ENCODE results near the gene FGF5.
"Not testable (repeated sequence)": the region's sequence is repeated elsewhere in the genome, so short reads cannot be mapped to it uniquely, and the experiment has no call there.

The FGF5 gene

GRCh38 chr4:80271801-80272200, 5.3 kb downstream of the FGF5 start:
- in situ Hi-C loops (cut with MboI; ENCODE audit: low sequenced_read_pairs, unreplicated experiment): no loop called here
- no peak for TF ChIP-seq CTCF (IDR thresholded peaks at IDR 0.05; ENCODE audit: borderline replicate concordance, control extremely low read depth, extremely low read depth, insufficient read depth, missing control alignments)
- no peak for DNase-seq (ENCODE audit: low spot score)

GRCh38 chr4:80276931-80277330, 10.5 kb downstream of the FGF5 start:
- in situ Hi-C loops (cut with MboI; ENCODE audit: low sequenced_read_pairs, unreplicated experiment): no loop called here
- TF ChIP-seq CTCF (IDR thresholded peaks at IDR 0.05; ENCODE audit: borderline replicate concordance, control extremely low read depth, extremely low read depth, insufficient read depth, missing control alignments): no peak
- DNase-seq (ENCODE audit: low spot score): no peak

GRCh38 chr4:80279751-80280150, 13.3 kb downstream of the FGF5 start:
- TF ChIP-seq CTCF (IDR thresholded peaks at IDR 0.05; ENCODE audit: borderline replicate concordance, control extremely low read depth, extremely low read depth, insufficient read depth, missing control alignments): no peak
- DNase-seq (ENCODE audit: low spot score): no peak
- in situ Hi-C loops (cut with MboI; ENCODE audit: low sequenced_read_pairs, unreplicated experiment): no loop called here

- DNase-seq (ENCODE audit: low spot score): no peak
- no peak for TF ChIP-seq CTCF (IDR thresholded peaks at IDR 0.05; ENCODE audit: borderline replicate concordance, control extremely low read depth, extremely low read depth, insufficient read depth, missing control alignments)
- in situ Hi-C loops (cut with MboI; ENCODE audit: low sequenced_read_pairs, unreplicated experiment): no loop called here
Measured at GRCh38 chr4:80286451-80286850, 20.0 kb downstream of the FGF5 start.

GRCh38 chr4:80290665-80291064, 24.2 kb downstream of the FGF5 start:
- in situ Hi-C loops (cut with MboI; ENCODE audit: low sequenced_read_pairs, unreplicated experiment); DNase-seq (ENCODE audit: low spot score): not testable (repeated sequence)

GRCh38 chr4:80294206-80294605, 27.7 kb downstream of the FGF5 start:
- TF ChIP-seq CTCF (IDR thresholded peaks at IDR 0.05; ENCODE audit: borderline replicate concordance, control extremely low read depth, extremely low read depth, insufficient read depth, missing control alignments): no peak
- no peak for DNase-seq (ENCODE audit: low spot score)
- in situ Hi-C loops (cut with MboI; ENCODE audit: low sequenced_read_pairs, unreplicated experiment): no loop called here

- TF ChIP-seq CTCF (IDR thresholded peaks at IDR 0.05; ENCODE audit: borderline replicate concordance, control extremely low read depth, extremely low read depth, insufficient read depth, missing control alignments): no peak
- in situ Hi-C loops (cut with MboI; ENCODE audit: low sequenced_read_pairs, unreplicated experiment): no loop called here
- DNase-seq (ENCODE audit: low spot score): no peak
Measured at GRCh38 chr4:80295336-80295735, 28.9 kb downstream of the FGF5 start.

All from GM13976 (cell line).